ENCODE measurements around the gene FN1.

FN1 gene

DNA sequence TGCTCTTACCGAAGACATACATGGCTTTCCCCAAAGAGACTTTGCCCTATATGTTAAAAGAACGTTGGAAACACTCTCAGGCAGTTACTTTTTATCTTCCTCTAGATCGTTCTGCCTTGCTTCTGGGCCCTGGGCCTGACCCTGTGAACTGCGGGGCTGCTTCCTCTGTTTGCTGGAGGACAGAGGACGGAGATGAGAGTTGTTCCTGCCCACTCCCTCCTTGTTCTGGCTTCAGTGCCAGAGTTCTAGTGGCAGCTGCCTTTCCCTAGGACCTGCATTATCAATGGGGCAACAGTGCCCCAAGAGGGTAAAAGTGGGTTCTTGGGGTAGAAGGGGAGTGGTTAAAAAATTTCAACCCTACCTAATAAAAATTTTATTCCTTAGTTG is 6.5 kb upstream of the FN1 start:
- Histone ChIP-seq H3K4me3 (ENCODE audit: low read depth in 1 of 2, low read length in 2 of 2) (no peak overlapping the region), H3K9ac (ENCODE audit: low read depth in 1 of 2, low read length in 2 of 2) (no peak overlapping the region), H3K9me3 (ENCODE audit: control insufficient read depth in 1 of 2, low read length in 2 of 2) (no peaks in the 10 kb centered on the region), H3K36me3 (ENCODE audit: control insufficient read depth in 1 of 2, insufficient read depth in 2 of 2, low read length in 2 of 2) (no peaks in the 10 kb centered on the region), H3K27ac (ENCODE audit: low read depth, low read length) (no peak overlapping the region), H3K27me3 (ENCODE audit: control insufficient read depth in 1 of 2, insufficient read depth in 2 of 2, low read length in 2 of 2) (peaks cover 9 to 10% of the 10 kb centered on the region in 2 donors), H3K4me1 (ENCODE audit: control insufficient read depth in 1 of 2, insufficient read depth in 2 of 2, low read length in 2 of 2) (no peaks in the 10 kb centered on the region)

DNA sequence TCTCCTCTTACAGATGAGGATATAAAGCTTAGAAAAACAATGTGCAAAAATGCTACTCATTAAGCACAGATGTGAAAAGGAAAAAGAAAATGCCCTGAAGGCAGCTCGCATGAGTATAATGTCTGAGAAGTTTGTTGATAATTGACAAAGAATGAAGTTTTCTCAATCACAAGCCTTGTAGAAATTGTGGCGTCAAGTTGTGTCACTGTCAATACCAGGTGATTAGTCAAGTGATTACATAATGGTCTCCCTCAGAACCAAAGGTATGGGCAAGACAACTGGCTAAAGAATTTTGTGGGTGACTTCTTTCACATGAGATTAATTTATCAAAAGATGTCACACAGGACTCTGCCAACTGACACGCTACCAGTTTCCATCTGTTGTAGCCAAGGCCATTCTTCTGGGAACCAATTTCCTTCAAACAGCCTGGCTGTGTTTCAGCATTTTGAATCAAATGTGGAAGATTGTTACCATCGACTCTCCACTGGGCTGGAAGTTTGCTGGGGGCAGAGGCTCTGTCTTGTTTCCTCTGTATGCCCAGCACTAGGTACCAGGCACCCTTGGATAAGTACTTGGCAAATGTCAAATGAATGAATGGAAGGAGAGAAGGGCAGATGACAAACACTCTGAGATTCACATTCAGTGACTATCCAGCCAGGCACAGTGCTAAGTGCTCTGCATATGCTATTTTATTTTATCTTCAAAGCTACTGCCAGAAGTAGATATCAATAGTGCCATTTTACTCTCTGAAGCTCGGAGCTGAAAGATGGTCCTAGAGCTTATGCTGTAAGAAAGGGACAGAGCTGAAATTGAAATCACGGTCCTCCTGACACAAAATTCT is 5.9 kb upstream of the FN1 start:
- no peaks in the 10 kb centered on the region for H3K9me3 ChIP-seq (ENCODE audit: control insufficient read depth in 1 of 2, low read length in 2 of 2)
- peaks cover 16% of the 10 kb centered on the region in 2 donors for H3K27me3 ChIP-seq (ENCODE audit: control insufficient read depth in 1 of 2, insufficient read depth in 2 of 2, low read length in 2 of 2)
- H3K27ac ChIP-seq (ENCODE audit: low read depth, low read length): no peak overlapping the region
- H3K36me3 ChIP-seq (ENCODE audit: control insufficient read depth in 1 of 2, insufficient read depth in 2 of 2, low read length in 2 of 2): no peaks in the 10 kb centered on the region
- H3K4me3 ChIP-seq (ENCODE audit: low read depth in 1 of 2, low read length in 2 of 2): no peak overlapping the region
- peaks cover 1 to 2% of the 10 kb centered on the region in 2 donors for H3K4me1 ChIP-seq (ENCODE audit: control insufficient read depth in 1 of 2, insufficient read depth in 2 of 2, low read length in 2 of 2)
- no peak overlapping the region for H3K9ac ChIP-seq (ENCODE audit: low read depth in 1 of 2, low read length in 2 of 2)

GRCh38 chr2:215439980-215440512 is 4.2 kb upstream of the FN1 start:
- H3K9me3 ChIP-seq (ENCODE audit: control insufficient read depth in 1 of 2, low read length in 2 of 2): no peaks in the 10 kb centered on the region
- H3K36me3 ChIP-seq (ENCODE audit: control insufficient read depth in 1 of 2, insufficient read depth in 2 of 2, low read length in 2 of 2): no peaks in the 10 kb centered on the region
- no peak overlapping the region for H3K27ac ChIP-seq (ENCODE audit: low read depth, low read length)
- no peak overlapping the region for H3K9ac ChIP-seq (ENCODE audit: low read depth in 1 of 2, low read length in 2 of 2)
- H3K4me3 ChIP-seq (ENCODE audit: low read depth in 1 of 2, low read length in 2 of 2): no peak overlapping the region
- peaks cover 6 to 15% of the 10 kb centered on the region in 2 donors for H3K4me1 ChIP-seq (ENCODE audit: control insufficient read depth in 1 of 2, insufficient read depth in 2 of 2, low read length in 2 of 2)
- peaks cover 30% of the 10 kb centered on the region in 2 donors for H3K27me3 ChIP-seq (ENCODE audit: control insufficient read depth in 1 of 2, insufficient read depth in 2 of 2, low read length in 2 of 2)

GRCh38 chr2:215439404-215439803 is 3.5 kb upstream of the FN1 start:
- Histone ChIP-seq H3K4me1 (ENCODE audit: control insufficient read depth in 1 of 2, insufficient read depth in 2 of 2, low read length in 2 of 2) (peaks cover 6 to 15% of the 10 kb centered on the region in 2 donors), H3K27ac (ENCODE audit: low read depth, low read length) (no peak overlapping the region), H3K9me3 (ENCODE audit: control insufficient read depth in 1 of 2, low read length in 2 of 2) (no peaks in the 10 kb centered on the region), H3K4me3 (ENCODE audit: low read depth in 1 of 2, low read length in 2 of 2) (no peak overlapping the region), H3K36me3 (ENCODE audit: control insufficient read depth in 1 of 2, insufficient read depth in 2 of 2, low read length in 2 of 2) (no peaks in the 10 kb centered on the region), H3K9ac (ENCODE audit: low read depth in 1 of 2, low read length in 2 of 2) (no peak overlapping the region), H3K27me3 (ENCODE audit: control insufficient read depth in 1 of 2, insufficient read depth in 2 of 2, low read length in 2 of 2) (peaks cover 32 to 37% of the 10 kb centered on the region in 2 donors)

DNA sequence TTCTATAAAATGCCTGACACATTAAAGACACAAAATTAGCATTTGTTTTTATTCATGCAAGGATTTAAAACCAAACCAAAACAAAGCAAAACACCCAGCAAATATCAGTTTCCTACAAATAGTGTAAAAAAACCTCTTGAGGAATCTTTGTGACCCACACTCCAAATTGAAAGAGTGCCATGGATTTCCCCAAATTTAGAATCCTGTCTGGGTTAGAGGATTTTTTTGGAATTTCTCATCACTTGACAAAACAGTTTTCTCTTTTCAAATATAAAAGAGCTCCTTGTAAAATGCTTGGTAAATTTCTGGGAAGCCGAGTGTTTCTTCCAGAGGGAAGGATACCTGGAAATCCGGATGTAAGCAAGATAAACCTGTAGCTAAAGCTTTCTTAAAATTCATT is 1.7 kb upstream of the FN1 start:
- Histone ChIP-seq H3K27me3 (ENCODE audit: control insufficient read depth in 1 of 2, insufficient read depth in 2 of 2, low read length in 2 of 2) (peaks cover 37 to 44% of the 10 kb centered on the region in 2 donors), H3K27ac (ENCODE audit: low read depth, low read length) (no peak overlapping the region), H3K4me1 (ENCODE audit: control insufficient read depth in 1 of 2, insufficient read depth in 2 of 2, low read length in 2 of 2) (peaks cover 6 to 15% of the 10 kb centered on the region in 2 donors), H3K36me3 (ENCODE audit: control insufficient read depth in 1 of 2, insufficient read depth in 2 of 2, low read length in 2 of 2) (no peaks in the 10 kb centered on the region), H3K9me3 (ENCODE audit: control insufficient read depth in 1 of 2, low read length in 2 of 2) (no peaks in the 10 kb centered on the region), H3K9ac (ENCODE audit: low read depth in 1 of 2, low read length in 2 of 2) (no peak overlapping the region), H3K4me3 (ENCODE audit: low read depth in 1 of 2, low read length in 2 of 2) (no peak overlapping the region)

DNA sequence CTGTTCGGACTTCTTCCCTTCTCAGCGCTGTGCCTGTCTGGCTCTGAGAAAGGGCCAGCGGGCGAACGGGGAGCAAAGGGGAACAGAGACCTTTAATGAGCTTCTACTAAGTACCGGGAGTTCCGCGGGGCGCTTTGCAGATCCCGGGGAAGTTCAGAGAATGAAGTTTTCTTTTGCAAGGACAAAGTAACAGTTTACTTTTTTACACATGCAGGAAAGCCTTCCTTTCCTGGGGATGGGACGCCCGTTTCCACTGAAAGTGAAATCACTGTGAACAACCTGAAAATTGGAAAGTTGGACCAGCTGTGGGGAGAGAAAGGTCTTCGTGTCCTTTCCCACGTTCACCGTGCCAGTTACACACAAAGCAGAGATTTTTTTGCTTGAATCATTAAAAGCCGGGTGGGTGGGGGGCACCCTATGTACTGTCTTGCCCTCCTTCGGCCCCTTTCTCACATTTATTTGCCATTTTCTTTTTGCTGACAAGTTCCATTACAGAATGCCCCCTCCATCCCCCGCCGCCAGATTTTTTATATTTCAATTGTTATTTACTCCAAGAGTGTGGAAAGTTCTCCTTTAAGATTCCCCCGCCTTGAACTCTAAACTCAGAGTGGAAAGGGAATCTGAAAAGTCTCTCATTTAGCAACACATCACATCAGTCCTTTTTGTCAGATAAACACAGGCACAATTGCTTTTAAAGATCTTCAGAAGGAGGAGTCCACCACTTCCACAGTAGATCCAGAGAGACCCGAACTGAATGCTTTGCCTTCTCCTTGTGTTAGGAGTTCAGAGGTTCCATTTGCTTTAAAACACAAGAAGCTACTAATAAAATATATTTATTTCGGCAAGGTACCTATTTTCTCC is 1.1 kb upstream of the FN1 start:
- no peaks in the 10 kb centered on the region for H3K36me3 ChIP-seq (ENCODE audit: control insufficient read depth in 1 of 2, insufficient read depth in 2 of 2, low read length in 2 of 2)

GRCh38 chr2:215435280-215435869 is 493 bp downstream of the FN1 start:
- no peak overlapping the region for H3K27ac ChIP-seq (ENCODE audit: low read depth, low read length)
- peak overlapping the region in 1 of 2 donors; percentile 9 for H3K9ac ChIP-seq (ENCODE audit: low read depth in 1 of 2, low read length in 2 of 2)
- no peaks in the 10 kb centered on the region for H3K9me3 ChIP-seq (ENCODE audit: control insufficient read depth in 1 of 2, low read length in 2 of 2)
- H3K36me3 ChIP-seq (ENCODE audit: control insufficient read depth in 1 of 2, insufficient read depth in 2 of 2, low read length in 2 of 2): no peaks in the 10 kb centered on the region
- H3K4me3 ChIP-seq (ENCODE audit: low read depth in 1 of 2, low read length in 2 of 2): peak overlapping the region; percentile 57 to 58
- H3K4me1 ChIP-seq (ENCODE audit: control insufficient read depth in 1 of 2, insufficient read depth in 2 of 2, low read length in 2 of 2): peaks cover 6 to 15% of the 10 kb centered on the region in 2 donors
- H3K27me3 ChIP-seq (ENCODE audit: control insufficient read depth in 1 of 2, insufficient read depth in 2 of 2, low read length in 2 of 2): peaks cover 34 to 48% of the 10 kb centered on the region in 2 donors

More for the DNA sequence above, 1.1 kb upstream of the FN1 start:
- Histone ChIP-seq H3K4me1 (ENCODE audit: control insufficient read depth in 1 of 2, insufficient read depth in 2 of 2, low read length in 2 of 2) (peaks cover 6 to 15% of the 10 kb centered on the region in 2 donors), H3K9ac (ENCODE audit: low read depth in 1 of 2, low read length in 2 of 2) (peak overlapping the region; percentile 58 to 64), H3K27ac (ENCODE audit: low read depth, low read length) (peak overlapping the region; percentile 51), H3K27me3 (ENCODE audit: control insufficient read depth in 1 of 2, insufficient read depth in 2 of 2, low read length in 2 of 2) (peaks cover 37 to 48% of the 10 kb centered on the region in 2 donors), H3K9me3 (ENCODE audit: control insufficient read depth in 1 of 2, low read length in 2 of 2) (no peaks in the 10 kb centered on the region), H3K4me3 (ENCODE audit: low read depth in 1 of 2, low read length in 2 of 2) (peak overlapping the region; percentile 60 to 65)

DNA sequence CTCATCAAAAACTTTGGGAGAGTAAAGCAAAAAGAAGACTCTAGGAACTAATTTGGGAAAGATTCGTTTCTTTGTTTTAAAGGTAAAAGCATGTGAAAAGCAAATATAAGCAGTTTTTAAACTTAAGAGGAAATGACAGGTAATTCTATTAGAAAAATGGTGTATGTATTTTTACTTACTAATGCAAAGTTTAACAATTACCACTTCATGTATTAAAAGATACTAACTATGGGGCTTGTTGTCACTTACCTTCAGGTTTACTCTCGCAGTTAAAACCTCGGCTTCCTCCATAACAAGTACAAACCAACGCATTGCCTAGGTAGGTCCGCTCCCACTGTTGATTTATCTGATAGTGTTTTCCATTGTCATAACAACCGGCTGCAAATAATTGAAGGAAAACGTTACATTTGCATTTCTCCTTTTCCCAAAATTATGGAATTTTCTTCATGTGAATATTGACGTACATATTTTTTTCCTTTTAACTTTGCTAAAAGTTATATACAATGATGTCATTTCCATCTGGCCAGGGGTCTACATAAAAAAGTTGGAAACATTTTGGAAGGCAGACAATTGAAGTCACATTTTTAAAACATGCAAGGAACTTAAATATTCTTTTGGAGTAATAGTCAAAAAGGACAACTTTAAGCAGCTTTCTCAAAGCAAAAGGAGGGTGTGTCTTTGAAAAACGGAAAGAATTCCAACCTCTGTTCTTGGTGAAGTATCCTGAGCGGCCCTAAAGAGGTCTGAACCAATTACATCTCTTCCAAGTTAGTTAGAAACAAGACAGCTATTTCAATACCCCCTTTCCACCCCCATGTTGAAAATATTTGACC is 1.2 kb downstream of the FN1 start:
- H3K36me3 ChIP-seq (ENCODE audit: control insufficient read depth in 1 of 2, insufficient read depth in 2 of 2, low read length in 2 of 2): no peaks in the 10 kb centered on the region
- no peak overlapping the region for H3K27ac ChIP-seq (ENCODE audit: low read depth, low read length)
- peaks cover 6 to 15% of the 10 kb centered on the region in 2 donors for H3K4me1 ChIP-seq (ENCODE audit: control insufficient read depth in 1 of 2, insufficient read depth in 2 of 2, low read length in 2 of 2)
- H3K4me3 ChIP-seq (ENCODE audit: low read depth in 1 of 2, low read length in 2 of 2): peak overlapping the region; percentile 57 to 58
- H3K9me3 ChIP-seq (ENCODE audit: control insufficient read depth in 1 of 2, low read length in 2 of 2): no peaks in the 10 kb centered on the region
- peaks cover 32 to 48% of the 10 kb centered on the region in 2 donors for H3K27me3 ChIP-seq (ENCODE audit: control insufficient read depth in 1 of 2, insufficient read depth in 2 of 2, low read length in 2 of 2)
- H3K9ac ChIP-seq (ENCODE audit: low read depth in 1 of 2, low read length in 2 of 2): peak overlapping the region in 1 of 2 donors; percentile 9
